COLO668 (cell line): ENCODE results near the gene QSER1.
"Not testable (repeated sequence)": the region's sequence is repeated elsewhere in the genome, so short reads cannot be mapped to it uniquely, and the experiment has no call there.

Source experiments
- DNase-seq: peaks from one replicate; lab custom pipeline; 2025; ENCODE audit not compliant: unreplicated experiment; lab: John Stamatoyannopoulos, UW

Gene QSER1

GRCh38 chr11:32892355-32893092 is at the start of gene QSER1:
TSS of gene QSER1 (plus strand) at chr11:32892811. CDS start at chr11:32893126, 315 bp downstream.
- peak; percentile 85 for DNase-seq

- no peak for DNase-seq
Measured at GRCh38 chr11:32843544-32843943, 49.1 kb upstream of the QSER1 start.

GRCh38 chr11:32847511-32847910 is 45.1 kb upstream of the QSER1 start:
- no peak for DNase-seq

GRCh38 chr11:32849761-32850160 is 42.9 kb upstream of the QSER1 start:
- no peak for DNase-seq

GRCh38 chr11:32851251-32851650 is 41.4 kb upstream of the QSER1 start:
- no peak for DNase-seq

GRCh38 chr11:32852207-32852606 is 40.4 kb upstream of the QSER1 start:
- no peak for DNase-seq

GRCh38 chr11:32855601-32856000 is 37.0 kb upstream of the QSER1 start:
- no peak for DNase-seq

GRCh38 chr11:32858731-32859130 is 33.9 kb upstream of the QSER1 start:
- no peak for DNase-seq

GRCh38 chr11:32861850-32862577 is 30.6 kb upstream of the QSER1 start:
- no peak for DNase-seq

GRCh38 chr11:32864555-32864954 is 28.1 kb upstream of the QSER1 start:
- no peak for DNase-seq

GRCh38 chr11:32868752-32869151 is 23.9 kb upstream of the QSER1 start:
- DNase-seq: not testable (repeated sequence)

GRCh38 chr11:32870676-32871075 is 21.9 kb upstream of the QSER1 start:
- peak; percentile 27 for DNase-seq

- DNase-seq: peak; percentile 13
Measured at GRCh38 chr11:32874132-32874531, 18.5 kb upstream of the QSER1 start.

GRCh38 chr11:32881286-32881685 is 11.3 kb upstream of the QSER1 start:
- DNase-seq: no peak

- no peak for DNase-seq
Measured at GRCh38 chr11:32883421-32883820, 9.2 kb upstream of the QSER1 start.

- DNase-seq: no peak
Measured at GRCh38 chr11:32884023-32884422, 8.6 kb upstream of the QSER1 start.

- DNase-seq: no peak
Measured at GRCh38 chr11:32884770-32885384, 7.7 kb upstream of the QSER1 start.

GRCh38 chr11:32885556-32885955 is 7.1 kb upstream of the QSER1 start:
- DNase-seq: no peak

GRCh38 chr11:32886180-32886579 is 6.4 kb upstream of the QSER1 start:
- DNase-seq: no peak

GRCh38 chr11:32887707-32888383 is 4.8 kb upstream of the QSER1 start:
- peak; percentile 26 for DNase-seq

GRCh38 chr11:32888384-32888710 is 4.3 kb upstream of the QSER1 start:
- DNase-seq: not testable (repeated sequence)

GRCh38 chr11:32888805-32889204 is 3.8 kb upstream of the QSER1 start:
- no peak for DNase-seq
